COLO829 (cell line): ENCODE data around the gene C3orf18.

Experiments
- DNase-seq: peaks from one replicate; pipeline ENCODE4 v3.0.0; 2012; ENCODE audit warnings: low spot score

The C3orf18 gene

GRCh38 chr3:50603261-50604109, 35.9 kb upstream of the C3orf18 start:
- DNase-seq: no peak

- DNase-seq: no peak
Observed at GRCh38 chr3:50602595-50603191, 35.1 kb upstream of the C3orf18 start.

GRCh38 chr3:50600841-50601591, 33.5 kb upstream of the C3orf18 start:
- peak; percentile 40 for DNase-seq

- no peak for DNase-seq
Observed at GRCh38 chr3:50600141-50600753, 32.7 kb upstream of the C3orf18 start.

- DNase-seq: no peak
Observed at GRCh38 chr3:50599716-50600118, 32.2 kb upstream of the C3orf18 start.

- no peak for DNase-seq
Observed at GRCh38 chr3:50599115-50599715, 31.7 kb upstream of the C3orf18 start.

GRCh38 chr3:50594253-50594785, 26.8 kb upstream of the C3orf18 start:
- DNase-seq: no peak

- DNase-seq: no peak
Observed at GRCh38 chr3:50592568-50592967, 25.0 kb upstream of the C3orf18 start.

- no peak for DNase-seq
Observed at GRCh38 chr3:50591196-50591741, 23.7 kb upstream of the C3orf18 start.

- DNase-seq: no peak
Observed at GRCh38 chr3:50588759-50589433, 21.3 kb upstream of the C3orf18 start.

- no peak for DNase-seq
Observed at GRCh38 chr3:50587806-50588758, 20.5 kb upstream of the C3orf18 start.

- DNase-seq: no peak
Observed at GRCh38 chr3:50587373-50587772, 19.8 kb upstream of the C3orf18 start.

- DNase-seq: no peak
Observed at GRCh38 chr3:50586763-50587070, 19.2 kb upstream of the C3orf18 start.

- DNase-seq: no peak
Observed at GRCh38 chr3:50585919-50586762, 18.6 kb upstream of the C3orf18 start.

- DNase-seq: no peak
Observed at GRCh38 chr3:50584391-50584790, 16.8 kb upstream of the C3orf18 start.

- DNase-seq: no peak
Observed at GRCh38 chr3:50583897-50584296, 16.4 kb upstream of the C3orf18 start.

GRCh38 chr3:50582083-50582482, 14.5 kb upstream of the C3orf18 start:
- DNase-seq: no peak

GRCh38 chr3:50581459-50581842, 13.9 kb upstream of the C3orf18 start:
- DNase-seq: no peak
